HG03565 (cell line): Measurements from ENCODE around the gene NCAM1.

ENCODE experiments used
- ATAC-seq: cut with Tn5 transposase; IDR thresholded peaks from one replicate; pipeline ENCODE4 v1.9.1; 2021; ENCODE audit warnings: mild to moderate bottlenecking, moderate library complexity; ENCODE audit not compliant: unreplicated experiment

Gene NCAM1

GRCh38 chr11:113163291-113164030 is 202.2 kb downstream of the NCAM1 start:
- no peak for ATAC-seq

- ATAC-seq = no peak
Observed at GRCh38 chr11:113166280-113166679, 205.1 kb downstream of the NCAM1 start.

- ATAC-seq = no peak
Observed at GRCh38 chr11:113167599-113167998, 206.4 kb downstream of the NCAM1 start.

- ATAC-seq = no peak
Observed at GRCh38 chr11:113168354-113169342, 207.4 kb downstream of the NCAM1 start.

DNA sequence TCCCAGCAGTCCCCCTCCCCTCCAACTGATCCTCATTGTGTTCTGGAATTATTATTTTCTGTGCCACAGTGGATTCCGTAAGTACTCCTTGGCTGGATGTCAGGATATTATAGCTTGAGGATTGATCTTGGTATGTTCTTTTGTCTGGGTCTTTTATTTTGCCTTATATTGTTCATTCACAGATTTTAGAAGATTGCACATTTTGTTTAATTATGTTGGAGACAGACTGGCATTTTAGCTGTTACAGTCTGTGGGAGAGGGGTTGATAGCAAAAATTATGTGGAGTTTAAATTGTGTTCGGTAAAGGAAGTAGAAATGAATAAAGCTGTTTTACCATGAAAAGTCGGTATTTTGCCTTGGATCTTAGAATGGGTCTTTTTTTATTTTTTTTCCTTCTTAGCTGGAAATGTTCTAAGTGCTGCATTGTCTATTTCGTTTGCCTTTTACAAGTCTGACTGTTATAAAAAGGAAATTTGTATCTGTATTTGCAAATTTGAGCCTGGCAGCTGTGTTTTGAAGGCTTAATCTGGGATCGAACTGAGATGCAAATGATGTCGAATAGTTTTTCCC is 211.2 kb downstream of the NCAM1 start:
- ATAC-seq = no peak

DNA sequence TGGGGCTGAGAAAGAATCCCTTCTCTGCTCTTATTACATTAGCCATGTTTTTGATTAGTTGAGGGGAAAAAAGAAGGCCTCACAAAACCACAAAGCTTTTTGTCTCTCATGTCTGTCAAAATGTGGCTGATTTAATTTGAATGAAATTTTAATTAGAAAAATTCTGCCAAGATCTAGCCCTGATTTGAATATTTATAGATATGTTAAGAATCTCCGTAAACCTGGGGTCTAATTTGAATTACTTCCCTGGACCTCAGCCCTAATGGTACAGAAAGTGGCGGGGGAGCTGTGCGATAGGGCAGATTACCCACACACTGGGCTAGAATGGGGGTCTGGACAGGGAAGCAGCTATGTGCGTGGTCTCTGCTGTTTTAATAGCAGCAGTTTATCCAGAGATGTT is 211.9 kb downstream of the NCAM1 start:
- ATAC-seq = no peak

- no peak for ATAC-seq
Observed at GRCh38 chr11:113174882-113175281, 213.7 kb downstream of the NCAM1 start.

- no peak for ATAC-seq
Observed at GRCh38 chr11:113176599-113177360, 215.6 kb downstream of the NCAM1 start.

- no peak for ATAC-seq
Observed at GRCh38 chr11:113177671-113178070, 216.5 kb downstream of the NCAM1 start.

DNA sequence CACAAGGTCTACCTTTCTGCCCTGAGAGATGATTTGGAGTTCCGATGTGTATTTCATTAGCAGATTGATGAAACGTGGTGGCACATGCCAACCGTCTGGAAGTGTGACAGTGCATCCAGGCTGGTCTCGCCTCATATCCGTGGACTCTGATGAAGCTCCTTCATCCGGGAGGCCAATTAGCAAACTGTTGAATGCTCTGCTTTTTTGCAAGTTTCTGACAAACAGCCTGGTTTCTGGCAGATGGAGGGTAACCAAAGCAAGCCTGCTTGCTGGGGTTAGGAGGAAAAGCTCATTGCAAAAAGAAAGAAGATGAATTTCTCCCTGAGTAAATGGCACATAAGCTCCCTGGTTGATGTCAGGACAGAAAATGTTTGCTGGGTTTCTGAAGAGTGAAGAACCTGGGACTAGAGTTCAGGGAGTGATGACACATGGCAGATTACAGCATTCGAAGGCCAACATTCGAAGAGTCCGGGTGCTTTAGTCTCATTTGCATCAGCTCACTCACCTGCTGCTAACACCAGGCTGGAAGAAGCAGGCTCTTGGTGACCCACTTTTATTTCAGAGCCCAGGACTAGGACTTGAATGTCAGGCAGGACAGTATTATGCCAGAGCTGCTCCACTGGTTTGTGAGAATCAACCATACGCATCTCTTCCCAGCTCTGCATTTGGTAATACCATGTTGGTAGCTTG is 217.3 kb downstream of the NCAM1 start:
- no peak for ATAC-seq

GRCh38 chr11:113179181-113179704 is 218.0 kb downstream of the NCAM1 start:
- no peak for ATAC-seq

DNA sequence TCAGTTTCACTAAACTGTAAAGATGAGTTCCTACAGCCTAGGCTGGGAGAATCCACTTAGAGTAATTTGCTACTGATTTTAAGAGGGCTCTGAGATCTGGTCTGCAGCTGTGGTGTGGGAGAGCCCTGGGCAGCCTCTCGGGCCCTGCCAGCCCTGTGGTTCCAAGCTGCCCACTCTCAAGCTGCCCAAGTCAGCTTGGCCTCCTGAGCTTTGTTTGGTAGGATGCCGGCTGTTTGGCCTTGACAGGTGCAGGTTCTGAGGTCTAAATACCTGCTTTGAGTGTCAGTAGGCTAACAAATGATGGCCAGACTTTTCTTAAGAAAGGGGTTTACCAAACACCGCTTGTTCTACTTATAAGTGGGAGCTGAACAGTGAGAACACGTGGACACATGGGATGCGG is 219.9 kb downstream of the NCAM1 start:
- ATAC-seq = no peak

- no peak for ATAC-seq
Observed at GRCh38 chr11:113182288-113182687, 221.1 kb downstream of the NCAM1 start.

DNA sequence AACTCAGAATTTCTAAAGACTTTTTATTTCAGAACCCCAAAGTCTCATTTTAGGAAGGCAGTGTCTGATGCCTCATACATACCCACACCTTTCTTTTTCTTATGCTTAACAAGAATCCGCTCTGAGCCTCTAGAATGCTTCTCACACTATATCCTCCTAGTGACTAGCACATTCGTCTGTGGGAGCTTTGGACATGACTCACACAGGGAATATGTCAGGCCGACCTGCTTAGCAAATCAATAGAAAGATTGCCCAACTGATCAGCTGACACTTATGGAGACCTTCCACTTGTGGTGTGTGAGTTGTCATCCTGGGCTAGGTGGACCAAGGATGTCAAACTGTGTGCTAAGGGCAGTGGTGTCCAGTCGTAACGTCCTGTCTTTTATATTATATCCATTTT is 223.3 kb downstream of the NCAM1 start:
- ATAC-seq = no peak

GRCh38 chr11:113188371-113188834 is 227.2 kb downstream of the NCAM1 start:
- ATAC-seq = no peak

DNA sequence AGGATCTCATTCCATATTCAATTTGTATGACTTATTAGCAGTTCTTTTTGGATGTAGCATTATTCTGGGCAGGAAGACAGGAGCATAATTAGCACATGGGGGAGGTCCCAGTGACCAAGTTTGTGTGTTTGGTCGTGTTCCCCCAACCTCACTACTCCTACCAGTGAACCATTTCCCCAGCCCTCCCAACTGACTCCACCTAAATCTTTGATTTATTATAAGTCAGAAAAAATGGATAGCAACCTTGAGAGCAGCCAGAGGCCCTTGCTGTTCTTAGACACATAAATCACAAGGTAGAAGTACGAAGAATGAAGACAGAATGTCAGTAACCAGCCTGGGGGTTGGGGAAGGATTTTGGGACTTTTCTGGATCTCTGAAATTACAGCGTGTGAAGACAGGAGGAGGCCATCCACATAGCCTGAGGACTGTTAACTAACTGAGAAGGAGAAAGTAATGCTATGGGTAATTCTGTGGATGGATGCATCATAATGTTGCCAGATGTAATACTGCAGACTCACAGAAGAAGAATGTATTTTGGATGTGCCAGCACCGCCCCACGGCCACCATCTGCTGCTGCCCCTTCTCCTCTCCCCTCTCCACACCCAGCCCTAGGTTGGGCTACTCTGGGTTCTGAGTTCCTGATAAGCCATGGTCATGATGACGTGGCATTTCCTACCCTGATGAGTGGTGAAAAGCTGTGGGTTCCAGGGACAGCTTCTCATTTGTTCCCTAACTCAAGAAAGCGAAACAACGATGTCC is 228.9 kb downstream of the NCAM1 start:
- ATAC-seq = no peak

DNA sequence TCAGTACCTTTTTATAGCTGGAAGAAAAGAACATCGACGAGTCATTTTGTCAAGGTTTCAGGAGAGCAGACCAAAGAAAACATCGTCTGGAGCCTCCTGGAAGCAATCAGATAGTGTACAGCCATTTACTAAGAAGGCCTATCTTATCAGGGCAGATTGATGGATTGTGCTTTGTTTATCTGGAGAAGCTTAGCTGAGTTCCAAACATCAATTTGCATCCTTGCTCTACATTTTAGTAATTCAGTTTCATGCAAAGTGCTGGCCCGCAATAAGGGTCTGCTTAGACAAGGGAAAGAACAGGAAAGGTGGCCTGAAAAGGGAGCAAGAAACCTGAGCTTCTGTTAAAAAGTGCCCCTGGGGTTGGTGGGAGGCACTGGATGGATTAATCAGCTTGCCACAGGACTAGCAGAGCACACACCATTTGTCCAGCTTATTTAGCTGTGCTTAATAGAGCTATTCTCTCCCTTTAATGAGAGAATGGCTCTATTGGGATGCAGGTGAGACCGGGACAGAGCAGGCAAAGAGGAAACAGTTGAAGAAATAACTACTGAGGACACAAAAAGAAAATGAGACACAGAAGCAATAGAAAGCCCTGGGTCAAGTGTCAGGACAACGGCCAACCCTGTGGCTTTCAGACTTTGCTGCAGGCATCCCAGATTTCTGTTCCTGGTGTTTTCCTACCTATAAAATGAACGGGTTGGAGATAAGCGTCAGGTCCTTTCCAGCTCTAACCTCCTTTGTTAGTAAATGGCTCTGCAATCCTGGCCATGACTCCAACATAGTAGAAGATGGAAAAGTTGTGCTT is 231.1 kb downstream of the NCAM1 start:
- ATAC-seq = no peak

GRCh38 chr11:113193016-113193415 is 231.8 kb downstream of the NCAM1 start:
- no peak for ATAC-seq
